ENCODE measurements around the gene RPH3AL. TPM values are rescaled to one million over a fixed set of nuclear protein-coding genes. Genes with fewer than 3 reads are reported as not detected.
"Not testable (repeated sequence)": the region's sequence is repeated elsewhere in the genome, so short reads cannot be mapped to it uniquely, and the experiment has no call there.

RPH3AL gene
- polyA plus RNA-seq, 4 donors, result 10.5 to 18.8 (median 12.0) TPM

DNA sequence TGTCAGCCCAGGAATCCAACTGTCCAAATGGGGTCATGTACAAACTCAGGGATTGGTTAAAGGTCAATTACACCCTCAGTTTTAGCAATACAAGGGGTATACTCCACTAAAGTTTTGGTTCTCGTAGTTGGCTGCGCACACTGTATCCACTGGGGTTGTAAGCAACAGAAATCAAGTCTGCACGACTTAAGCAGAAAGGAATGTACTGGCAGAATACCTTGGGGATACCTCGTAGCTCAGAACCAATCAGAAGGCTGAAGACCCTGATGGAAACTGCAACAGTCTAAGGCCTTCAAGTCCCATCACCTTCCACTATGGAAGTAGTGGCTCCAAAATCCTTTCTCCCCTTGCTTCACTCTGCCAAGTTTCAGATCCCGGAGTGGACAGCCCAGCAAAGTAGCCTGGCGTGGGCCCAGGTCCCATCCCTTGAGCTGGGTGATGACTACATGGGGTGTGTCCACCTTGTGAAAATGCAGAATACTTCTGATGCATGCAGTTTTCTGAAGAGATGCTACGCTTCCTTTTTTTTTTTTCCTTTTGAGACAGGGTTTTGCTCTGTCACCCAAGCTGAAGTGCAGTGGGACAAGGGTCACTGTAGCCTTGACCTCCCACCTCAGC, 21.1 kb upstream of the RPH3AL start:
- Histone ChIP-seq H3K9me3 (ENCODE audit: control insufficient read depth in 2 of 2, insufficient read depth in 1 of 2, low read depth in 1 of 2, low read length in 1 of 2) (peaks cover 0 to 6% of the 10 kb centered on the region in 2 donors), H3K36me3 (ENCODE audit: control insufficient read depth in 3 of 3, insufficient read depth in 2 of 3, low read depth in 1 of 3, low read length in 3 of 3) (peaks cover 0 to 4% (median 0%) of the 10 kb centered on the region in 3 donors), H3K4me1 (ENCODE audit: control insufficient read depth in 3 of 3, insufficient read depth in 2 of 3, low read depth in 1 of 3, low read length in 2 of 3) (peaks cover 0 to 4% (median 0%) of the 10 kb centered on the region in 3 donors), H3K4me3 (ENCODE audit: low read depth in 1 of 3, low read length in 3 of 3) (no peak overlapping the region), H3K27me3 (ENCODE audit: control insufficient read depth in 3 of 3, insufficient read depth in 3 of 3, low read length in 3 of 3) (no peaks in the 10 kb centered on the region), H3K27ac (ENCODE audit: low read depth in 1 of 3, low read length in 2 of 3) (no peak overlapping the region)
- DNase-seq (no peak), FAIRE-seq (no peak)
- 72 to 76% (median 74%) methylated on average over 7 of the region's 7 CpGs for WGBS, 3 donors

DNA sequence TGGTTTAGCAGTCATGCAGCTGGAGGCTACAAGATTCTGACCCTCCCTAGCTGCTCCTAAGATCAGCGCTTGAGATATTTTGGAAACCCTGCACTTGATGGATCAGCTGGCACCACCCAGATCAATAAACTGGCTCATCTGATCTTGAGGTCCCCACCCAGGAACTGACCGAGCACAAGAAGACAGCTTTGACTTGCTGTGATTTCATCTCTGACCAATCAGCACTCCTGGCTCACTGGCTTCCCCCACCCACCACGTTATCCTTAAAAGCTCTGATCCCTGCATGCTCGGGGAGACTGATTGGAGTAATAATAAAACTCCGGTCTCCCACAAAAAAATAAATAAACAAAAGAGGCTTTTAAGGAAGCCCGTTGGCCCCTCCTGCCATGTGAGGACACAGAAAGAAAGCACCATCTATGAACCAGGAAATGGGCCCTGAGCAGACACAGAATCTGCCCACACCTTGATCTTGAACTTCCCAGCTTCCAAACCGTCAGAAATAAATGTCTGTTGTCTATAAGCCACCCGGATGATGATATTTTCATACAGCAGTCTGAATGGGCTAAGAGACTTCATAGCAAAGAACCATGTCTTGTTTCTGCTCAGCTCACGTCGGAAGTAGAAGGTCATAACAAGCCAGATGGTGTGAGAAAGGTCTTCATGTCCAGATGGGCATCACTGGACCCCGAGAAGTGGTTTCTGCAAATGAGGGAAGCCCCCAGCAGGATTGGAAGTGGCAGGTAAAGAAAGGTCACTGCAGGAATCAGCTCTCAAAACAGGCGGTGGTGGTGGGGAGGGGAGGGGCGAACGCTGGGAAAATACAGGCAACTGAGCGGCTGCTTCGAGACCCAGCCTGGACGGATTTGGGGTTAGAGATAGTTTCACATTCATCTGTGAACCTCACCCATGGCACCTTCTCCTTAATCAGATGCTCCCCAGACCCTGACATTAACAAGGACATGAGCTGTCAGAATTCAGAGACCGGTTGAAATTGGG, 19.8 kb upstream of the RPH3AL start:
- Histone ChIP-seq H3K27ac (ENCODE audit: low read depth in 1 of 3, low read length in 2 of 3) (peak overlapping the region in 1 of 3 donors; percentile 42), H3K4me1 (ENCODE audit: control insufficient read depth in 3 of 3, insufficient read depth in 2 of 3, low read depth in 1 of 3, low read length in 2 of 3) (peaks cover 0 to 4% (median 0%) of the 10 kb centered on the region in 3 donors), H3K27me3 (ENCODE audit: control insufficient read depth in 3 of 3, insufficient read depth in 3 of 3, low read length in 3 of 3) (no peaks in the 10 kb centered on the region), H3K4me3 (ENCODE audit: low read depth in 1 of 3, low read length in 3 of 3) (no peak overlapping the region), H3K36me3 (ENCODE audit: control insufficient read depth in 3 of 3, insufficient read depth in 2 of 3, low read depth in 1 of 3, low read length in 3 of 3) (peaks cover 0 to 4% (median 0%) of the 10 kb centered on the region in 3 donors), H3K9me3 (ENCODE audit: control insufficient read depth in 2 of 2, insufficient read depth in 1 of 2, low read depth in 1 of 2, low read length in 1 of 2) (peaks cover 0 to 15% of the 10 kb centered on the region in 2 donors)
- FAIRE-seq (no peak), DNase-seq (peak in 1 of 2 donors; percentile 17)
- WGBS, 3 donors, result 58 to 64% (median 63%) methylated on average over 18 of the region's 18 CpGs

DNA sequence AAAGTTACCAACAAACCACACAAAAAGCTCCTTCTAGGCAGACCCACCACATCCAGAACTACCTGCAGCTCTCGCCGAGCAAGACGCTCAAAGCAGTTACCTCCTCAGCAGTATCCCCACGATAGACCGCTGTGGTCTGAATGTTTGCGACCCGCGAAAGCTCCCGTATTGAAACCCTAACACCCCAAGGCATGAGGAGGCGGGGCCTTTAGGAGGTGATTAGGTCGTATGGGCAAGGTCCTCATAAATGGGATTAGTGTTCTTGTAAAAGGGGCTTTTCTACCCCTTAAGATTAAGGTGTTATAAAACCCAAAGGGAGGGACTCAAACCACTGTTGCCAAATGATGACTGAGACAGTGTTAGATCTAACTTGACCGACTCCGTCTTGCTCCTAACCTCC, 19.0 kb upstream of the RPH3AL start:
- no peak for FAIRE-seq
- peaks cover 0 to 15% of the 10 kb centered on the region in 2 donors for H3K9me3 ChIP-seq (ENCODE audit: control insufficient read depth in 2 of 2, insufficient read depth in 1 of 2, low read depth in 1 of 2, low read length in 1 of 2)
- H3K27me3 ChIP-seq (ENCODE audit: control insufficient read depth in 3 of 3, insufficient read depth in 3 of 3, low read length in 3 of 3), result no peaks in the 10 kb centered on the region
- H3K36me3 ChIP-seq (ENCODE audit: control insufficient read depth in 3 of 3, insufficient read depth in 2 of 3, low read depth in 1 of 3, low read length in 3 of 3), result peaks cover 0 to 4% (median 0%) of the 10 kb centered on the region in 3 donors
- no peak overlapping the region for H3K4me3 ChIP-seq (ENCODE audit: low read depth in 1 of 3, low read length in 3 of 3)
- WGBS, 3 donors, result 86 to 91% (median 86%) methylated on average over 13 of the region's 13 CpGs
- H3K27ac ChIP-seq (ENCODE audit: low read depth in 1 of 3, low read length in 2 of 3), result no peak overlapping the region
- no peak for DNase-seq
- H3K4me1 ChIP-seq (ENCODE audit: control insufficient read depth in 3 of 3, insufficient read depth in 2 of 3, low read depth in 1 of 3, low read length in 2 of 3), result no peaks in the 10 kb centered on the region

GRCh38 chr17:367656-368055, 15.0 kb upstream of the RPH3AL start:
- H3K4me1 ChIP-seq (ENCODE audit: control insufficient read depth in 3 of 3, insufficient read depth in 2 of 3, low read depth in 1 of 3, low read length in 2 of 3); H3K4me3 ChIP-seq (ENCODE audit: low read depth in 1 of 3, low read length in 3 of 3); FAIRE-seq; H3K36me3 ChIP-seq (ENCODE audit: control insufficient read depth in 3 of 3, insufficient read depth in 2 of 3, low read depth in 1 of 3, low read length in 3 of 3); H3K27me3 ChIP-seq (ENCODE audit: control insufficient read depth in 3 of 3, insufficient read depth in 3 of 3, low read length in 3 of 3); DNase-seq; H3K27ac ChIP-seq (ENCODE audit: low read depth in 1 of 3, low read length in 2 of 3): not testable (repeated sequence)
- 92 to 97% (median 95%) methylated on average over 14 to 17 of the region's 17 CpGs for WGBS, 3 donors
- peaks cover 0 to 15% of the 10 kb centered on the region in 2 donors for H3K9me3 ChIP-seq (ENCODE audit: control insufficient read depth in 2 of 2, insufficient read depth in 1 of 2, low read depth in 1 of 2, low read length in 1 of 2)

DNA sequence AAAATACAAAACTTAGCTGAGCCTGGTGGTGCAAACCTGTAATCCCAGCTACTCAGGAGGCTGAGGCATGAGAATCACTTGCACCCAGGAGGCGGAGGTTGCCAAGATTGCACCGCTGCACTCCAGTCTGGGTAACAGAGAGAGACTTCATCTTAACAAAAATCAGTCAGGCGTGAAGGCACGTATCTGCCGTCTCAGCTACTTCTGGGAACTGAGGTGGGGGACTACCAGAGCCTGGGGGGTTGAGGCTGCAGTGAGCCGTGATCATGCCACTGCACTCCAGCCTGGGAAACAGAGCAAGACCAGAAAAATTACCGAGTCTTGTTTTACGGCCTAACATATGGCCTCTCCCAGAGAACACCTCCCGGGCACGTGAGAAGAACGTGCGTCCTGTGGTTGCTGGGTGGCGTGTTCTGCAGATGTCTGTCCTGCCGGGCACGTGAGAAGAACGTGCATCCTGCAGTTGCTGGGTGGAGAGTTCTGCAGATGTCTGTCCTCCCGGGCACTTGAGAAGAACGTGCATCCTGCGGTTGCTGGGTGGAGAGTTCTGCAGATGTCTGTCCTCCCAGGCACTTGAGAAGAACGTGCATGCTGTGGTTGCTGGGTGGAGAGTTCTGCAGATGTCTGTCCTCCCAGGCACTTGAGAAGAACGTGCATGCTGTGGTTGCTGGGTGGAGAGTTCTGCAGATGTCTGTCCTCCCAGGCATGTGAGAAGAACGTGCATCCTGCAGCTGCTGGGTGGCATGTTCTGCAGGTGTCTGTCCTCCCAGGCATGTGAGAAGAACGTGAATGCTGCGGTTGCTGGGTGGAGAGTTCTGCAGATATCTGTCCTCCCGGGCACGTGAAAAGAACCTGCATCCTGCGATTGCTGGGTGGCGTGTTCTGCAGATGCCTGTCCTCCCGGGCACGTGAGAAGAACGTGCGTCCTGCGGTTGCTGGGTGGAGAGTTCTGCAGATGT, 14.3 kb upstream of the RPH3AL start:
- not testable (repeated sequence) for H3K27me3 ChIP-seq (ENCODE audit: control insufficient read depth in 3 of 3, insufficient read depth in 3 of 3, low read length in 3 of 3); DNase-seq; H3K4me1 ChIP-seq (ENCODE audit: control insufficient read depth in 3 of 3, insufficient read depth in 2 of 3, low read depth in 1 of 3, low read length in 2 of 3); FAIRE-seq; H3K27ac ChIP-seq (ENCODE audit: low read depth in 1 of 3, low read length in 2 of 3); H3K4me3 ChIP-seq (ENCODE audit: low read depth in 1 of 3, low read length in 3 of 3); H3K36me3 ChIP-seq (ENCODE audit: control insufficient read depth in 3 of 3, insufficient read depth in 2 of 3, low read depth in 1 of 3, low read length in 3 of 3)
- 74 to 90% (median 76%) methylated on average over 33 of the region's 33 CpGs for WGBS, 3 donors
- peaks cover 0 to 15% of the 10 kb centered on the region in 2 donors for H3K9me3 ChIP-seq (ENCODE audit: control insufficient read depth in 2 of 2, insufficient read depth in 1 of 2, low read depth in 1 of 2, low read length in 1 of 2)

DNA sequence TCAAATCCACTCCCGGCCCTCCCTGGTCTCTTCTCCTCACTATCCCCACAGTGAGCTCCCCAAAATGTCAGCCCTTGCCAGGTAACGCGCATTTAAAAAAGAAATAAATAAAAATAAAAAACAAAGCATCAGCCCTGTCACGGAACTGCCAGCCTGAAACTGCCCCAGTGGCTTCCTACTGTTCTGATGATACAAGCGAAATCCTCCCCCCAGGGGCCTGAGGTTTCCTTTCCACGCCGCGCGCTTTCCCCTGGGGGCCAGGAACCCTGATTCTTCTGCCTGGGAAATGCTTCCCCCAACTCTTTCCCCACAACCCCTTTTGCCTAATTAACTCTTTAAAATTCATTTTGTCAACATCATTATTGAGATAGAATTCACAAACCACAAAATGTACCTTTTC, 12.2 kb upstream of the RPH3AL start:
- FAIRE-seq (no peak), DNase-seq (no peak)
- Histone ChIP-seq H3K36me3 (ENCODE audit: control insufficient read depth in 3 of 3, insufficient read depth in 2 of 3, low read depth in 1 of 3, low read length in 3 of 3) (peaks cover 0 to 2% (median 0%) of the 10 kb centered on the region in 3 donors), H3K4me3 (ENCODE audit: low read depth in 1 of 3, low read length in 3 of 3) (no peak overlapping the region), H3K27me3 (ENCODE audit: control insufficient read depth in 3 of 3, insufficient read depth in 3 of 3, low read length in 3 of 3) (no peaks in the 10 kb centered on the region), H3K4me1 (ENCODE audit: control insufficient read depth in 3 of 3, insufficient read depth in 2 of 3, low read depth in 1 of 3, low read length in 2 of 3) (no peaks in the 10 kb centered on the region), H3K27ac (ENCODE audit: low read depth in 1 of 3, low read length in 2 of 3) (no peak overlapping the region), H3K9me3 (ENCODE audit: control insufficient read depth in 2 of 2, insufficient read depth in 1 of 2, low read depth in 1 of 2, low read length in 1 of 2) (peaks cover 0 to 12% of the 10 kb centered on the region in 2 donors)
- 69 to 81% (median 73%) methylated on average over 9 of the region's 9 CpGs for WGBS, 3 donors

DNA sequence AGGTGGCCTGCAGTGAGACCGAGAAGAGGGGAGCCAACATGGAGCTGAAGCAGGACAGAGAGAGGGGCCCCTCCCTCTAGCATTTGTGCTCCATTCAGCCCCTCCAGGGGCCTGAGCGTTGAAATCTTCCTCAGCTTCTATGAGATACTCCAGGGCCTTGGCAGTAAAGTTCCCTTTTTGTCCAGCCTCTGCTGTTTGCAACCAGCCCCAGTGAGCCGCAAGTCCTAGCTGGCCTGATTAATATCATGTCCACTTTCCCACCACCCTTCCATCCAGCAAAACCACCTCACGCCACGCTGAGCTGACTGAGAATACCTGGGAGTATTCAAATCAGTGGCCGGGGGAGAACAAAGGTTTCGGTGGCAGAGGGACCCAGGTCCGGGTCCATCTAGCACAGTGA, 11.7 kb upstream of the RPH3AL start:
- Histone ChIP-seq H3K9me3 (ENCODE audit: control insufficient read depth in 2 of 2, insufficient read depth in 1 of 2, low read depth in 1 of 2, low read length in 1 of 2) (peaks cover 0 to 11% of the 10 kb centered on the region in 2 donors), H3K27ac (ENCODE audit: low read depth in 1 of 3, low read length in 2 of 3) (no peak overlapping the region), H3K36me3 (ENCODE audit: control insufficient read depth in 3 of 3, insufficient read depth in 2 of 3, low read depth in 1 of 3, low read length in 3 of 3) (peaks cover 0 to 2% (median 0%) of the 10 kb centered on the region in 3 donors), H3K4me3 (ENCODE audit: low read depth in 1 of 3, low read length in 3 of 3) (no peak overlapping the region), H3K27me3 (ENCODE audit: control insufficient read depth in 3 of 3, insufficient read depth in 3 of 3, low read length in 3 of 3) (no peaks in the 10 kb centered on the region), H3K4me1 (ENCODE audit: control insufficient read depth in 3 of 3, insufficient read depth in 2 of 3, low read depth in 1 of 3, low read length in 2 of 3) (no peaks in the 10 kb centered on the region)
- DNase-seq, result no peak
- no peak for FAIRE-seq
- WGBS, 3 donors, result 68 to 85% (median 80%) methylated on average over 8 of the region's 8 CpGs

DNA sequence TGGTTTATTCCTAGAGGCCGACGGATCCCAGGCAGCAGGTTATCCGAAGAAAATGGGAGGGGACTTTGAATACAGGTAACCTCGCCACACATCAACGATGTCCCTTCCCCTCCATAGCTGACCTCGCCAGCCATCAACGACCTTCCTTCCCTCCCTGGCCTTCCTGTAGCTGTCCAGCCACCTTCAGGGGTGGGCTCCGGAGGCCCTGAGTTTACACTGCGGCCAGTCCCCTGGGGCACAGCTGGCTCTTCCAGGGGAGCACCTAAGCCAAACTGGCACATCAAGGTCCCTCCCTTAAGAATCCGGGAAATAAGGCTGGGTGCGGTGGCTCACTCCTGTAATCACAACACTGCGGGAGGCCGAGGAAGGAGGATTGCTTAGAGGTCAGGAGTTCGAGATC, 10.1 kb upstream of the RPH3AL start:
- no peak for DNase-seq
- H3K4me3 ChIP-seq (ENCODE audit: low read depth in 1 of 3, low read length in 3 of 3), result no peak overlapping the region
- no peak overlapping the region for H3K27ac ChIP-seq (ENCODE audit: low read depth in 1 of 3, low read length in 2 of 3)
- no peak for FAIRE-seq
- 90 to 95% (median 95%) methylated on average over 14 of the region's 14 CpGs for WGBS, 3 donors
- H3K9me3 ChIP-seq (ENCODE audit: control insufficient read depth in 2 of 2, insufficient read depth in 1 of 2, low read depth in 1 of 2, low read length in 1 of 2), result peaks cover 0 to 2% of the 10 kb centered on the region in 2 donors
- peaks cover 0 to 8% (median 0%) of the 10 kb centered on the region in 3 donors for H3K36me3 ChIP-seq (ENCODE audit: control insufficient read depth in 3 of 3, insufficient read depth in 2 of 3, low read depth in 1 of 3, low read length in 3 of 3)
- H3K4me1 ChIP-seq (ENCODE audit: control insufficient read depth in 3 of 3, insufficient read depth in 2 of 3, low read depth in 1 of 3, low read length in 2 of 3), result no peaks in the 10 kb centered on the region
- no peaks in the 10 kb centered on the region for H3K27me3 ChIP-seq (ENCODE audit: control insufficient read depth in 3 of 3, insufficient read depth in 3 of 3, low read length in 3 of 3)
